ENCODE results near the gene GRIK2. TPM values are rescaled to one million over a fixed set of nuclear protein-coding genes. Genes with fewer than 3 reads are reported as not detected.

Gene GRIK2
- total RNA-seq, 1 experiment from 2014 or later: 6.6 TPM

DNA sequence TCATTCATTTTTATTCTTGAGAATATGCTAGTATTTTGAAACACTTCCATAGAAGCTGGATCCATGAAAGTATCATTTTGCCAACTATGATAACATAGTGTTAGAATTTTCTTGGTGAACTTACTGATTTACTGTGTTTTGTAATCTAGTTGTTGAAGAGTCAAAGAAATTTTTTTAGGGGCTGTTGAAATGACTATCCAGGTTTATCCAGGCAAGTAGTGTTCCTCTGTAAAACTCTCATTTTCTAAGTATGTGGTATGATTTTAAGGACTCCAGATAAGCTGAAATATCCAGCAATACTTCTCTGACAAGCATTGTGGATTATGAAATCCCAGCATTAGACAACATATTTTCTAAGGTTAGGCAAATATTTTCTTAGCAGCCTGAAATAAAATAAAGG lies 95.9 kb downstream of the GRIK2 start:
- CTCF ChIA-PET: no interaction called here
- intact Hi-C loops (cut with micrococcal nuclease; ENCODE audit: unreplicated experiment): no loop called here

DNA sequence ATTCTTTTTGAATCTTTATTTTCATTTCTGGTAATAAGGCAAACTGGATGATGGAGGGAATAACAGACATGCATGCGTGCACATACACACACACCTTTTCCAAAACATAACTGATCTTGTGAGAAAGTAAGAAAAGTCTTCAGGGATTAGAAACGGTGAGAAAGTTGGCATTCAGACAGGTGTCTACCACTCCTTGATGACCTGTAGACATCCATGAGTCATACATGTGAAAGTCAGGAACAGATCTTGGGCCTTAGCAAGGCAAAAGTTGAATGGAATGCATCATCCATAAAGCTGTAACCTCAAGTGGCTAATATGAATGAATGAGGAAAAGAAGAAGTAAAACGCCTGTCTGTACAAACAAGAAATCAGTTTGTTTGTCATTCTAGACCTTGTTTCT lies 97.3 kb downstream of the GRIK2 start:
- H3K36me3 ChIP-seq (ENCODE audit: control insufficient read depth, insufficient read depth, low read length): no peaks in the 10 kb centered on the region
- ChIA-PET POLR2A (no interaction called here), CTCF (no interaction called here)
- intact Hi-C loops (cut with micrococcal nuclease; ENCODE audit: unreplicated experiment): no loop called here
- no peaks in the 10 kb centered on the region; the same call in 1 of the 2 replicates for H3K4me1 ChIP-seq (ENCODE audit: control insufficient read depth, insufficient read depth, low read length)
- no peaks in the 10 kb centered on the region for H3K27me3 ChIP-seq (ENCODE audit: control insufficient read depth, insufficient read depth, low read length)
- ATAC-seq: no peak
- in situ Hi-C loops (cut with HindIII; ENCODE audit: low pct_unique_long_range_greater_than_20kb, low sequenced_read_pairs): no loop called here
- TF ChIP-seq, protein P1, sequence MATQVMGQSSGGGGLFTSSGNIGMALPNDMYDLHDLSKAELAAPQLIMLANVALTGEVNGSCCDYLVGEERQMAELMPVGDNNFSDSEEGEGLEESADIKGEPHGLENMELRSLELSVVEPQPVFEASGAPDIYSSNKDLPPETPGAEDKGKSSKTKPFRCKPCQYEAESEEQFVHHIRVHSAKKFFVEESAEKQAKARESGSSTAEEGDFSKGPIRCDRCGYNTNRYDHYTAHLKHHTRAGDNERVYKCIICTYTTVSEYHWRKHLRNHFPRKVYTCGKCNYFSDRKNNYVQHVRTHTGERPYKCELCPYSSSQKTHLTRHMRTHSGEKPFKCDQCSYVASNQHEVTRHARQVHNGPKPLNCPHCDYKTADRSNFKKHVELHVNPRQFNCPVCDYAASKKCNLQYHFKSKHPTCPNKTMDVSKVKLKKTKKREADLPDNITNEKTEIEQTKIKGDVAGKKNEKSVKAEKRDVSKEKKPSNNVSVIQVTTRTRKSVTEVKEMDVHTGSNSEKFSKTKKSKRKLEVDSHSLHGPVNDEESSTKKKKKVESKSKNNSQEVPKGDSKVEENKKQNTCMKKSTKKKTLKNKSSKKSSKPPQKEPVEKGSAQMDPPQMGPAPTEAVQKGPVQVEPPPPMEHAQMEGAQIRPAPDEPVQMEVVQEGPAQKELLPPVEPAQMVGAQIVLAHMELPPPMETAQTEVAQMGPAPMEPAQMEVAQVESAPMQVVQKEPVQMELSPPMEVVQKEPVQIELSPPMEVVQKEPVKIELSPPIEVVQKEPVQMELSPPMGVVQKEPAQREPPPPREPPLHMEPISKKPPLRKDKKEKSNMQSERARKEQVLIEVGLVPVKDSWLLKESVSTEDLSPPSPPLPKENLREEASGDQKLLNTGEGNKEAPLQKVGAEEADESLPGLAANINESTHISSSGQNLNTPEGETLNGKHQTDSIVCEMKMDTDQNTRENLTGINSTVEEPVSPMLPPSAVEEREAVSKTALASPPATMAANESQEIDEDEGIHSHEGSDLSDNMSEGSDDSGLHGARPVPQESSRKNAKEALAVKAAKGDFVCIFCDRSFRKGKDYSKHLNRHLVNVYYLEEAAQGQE (IDR thresholded peaks at IDR 0.05; ENCODE audit: insufficient read depth in 1 of 2, low read depth in 2 of 2, low read length in 1 of 2): no peak
- TF ChIP-seq TCF7L2 (IDR thresholded peaks at IDR 0.05; ENCODE audit: low read depth, low read length): no peak
- TF ChIP-seq SIN3A (IDR thresholded peaks at IDR 0.05; ENCODE audit: borderline replicate concordance, insufficient read depth, low read depth, low read length): no peak
- TF ChIP-seq, protein P2, sequence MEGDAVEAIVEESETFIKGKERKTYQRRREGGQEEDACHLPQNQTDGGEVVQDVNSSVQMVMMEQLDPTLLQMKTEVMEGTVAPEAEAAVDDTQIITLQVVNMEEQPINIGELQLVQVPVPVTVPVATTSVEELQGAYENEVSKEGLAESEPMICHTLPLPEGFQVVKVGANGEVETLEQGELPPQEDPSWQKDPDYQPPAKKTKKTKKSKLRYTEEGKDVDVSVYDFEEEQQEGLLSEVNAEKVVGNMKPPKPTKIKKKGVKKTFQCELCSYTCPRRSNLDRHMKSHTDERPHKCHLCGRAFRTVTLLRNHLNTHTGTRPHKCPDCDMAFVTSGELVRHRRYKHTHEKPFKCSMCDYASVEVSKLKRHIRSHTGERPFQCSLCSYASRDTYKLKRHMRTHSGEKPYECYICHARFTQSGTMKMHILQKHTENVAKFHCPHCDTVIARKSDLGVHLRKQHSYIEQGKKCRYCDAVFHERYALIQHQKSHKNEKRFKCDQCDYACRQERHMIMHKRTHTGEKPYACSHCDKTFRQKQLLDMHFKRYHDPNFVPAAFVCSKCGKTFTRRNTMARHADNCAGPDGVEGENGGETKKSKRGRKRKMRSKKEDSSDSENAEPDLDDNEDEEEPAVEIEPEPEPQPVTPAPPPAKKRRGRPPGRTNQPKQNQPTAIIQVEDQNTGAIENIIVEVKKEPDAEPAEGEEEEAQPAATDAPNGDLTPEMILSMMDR (IDR thresholded peaks at IDR 0.05): no peak
- no peak for TF ChIP-seq POLR2AphosphoS5 (IDR thresholded peaks at IDR 0.05; ENCODE audit: low read depth, low read length)
- no peak for DNase-seq (ENCODE audit: low read depth, low spot score)
- no peak overlapping the region for H3K27ac ChIP-seq (ENCODE audit: low read length)
- no peak overlapping the region for H3K4me3 ChIP-seq (ENCODE audit: low read depth in 2 of 2, low read length in 2 of 2)
- BruUV-seq (replicated peaks): no TSS peak
- H3K9me3 ChIP-seq (ENCODE audit: control insufficient read depth, insufficient read depth, low read depth, low read length): no peaks in the 10 kb centered on the region

More for the DNA sequence above, 95.9 kb downstream of the GRIK2 start:
- in situ Hi-C loops (cut with HindIII; ENCODE audit: low pct_unique_long_range_greater_than_20kb, low sequenced_read_pairs): no loop called here
- Histone ChIP-seq H3K27ac (ENCODE audit: low read length) (no peak overlapping the region), H3K36me3 (ENCODE audit: control insufficient read depth, insufficient read depth, low read length) (no peaks in the 10 kb centered on the region), H3K27me3 (ENCODE audit: control insufficient read depth, insufficient read depth, low read length) (no peaks in the 10 kb centered on the region), H3K4me3 (ENCODE audit: low read depth in 2 of 2, low read length in 2 of 2) (no peak overlapping the region), H3K4me1 (ENCODE audit: control insufficient read depth, insufficient read depth, low read length) (no peaks in the 10 kb centered on the region; the same call in 1 of the 2 replicates), H3K9me3 (ENCODE audit: control insufficient read depth, insufficient read depth, low read depth, low read length) (no peaks in the 10 kb centered on the region)
- DNase-seq (ENCODE audit: low read depth, low spot score) (no peak), ATAC-seq (no peak)
- TF ChIP-seq SIN3A (IDR thresholded peaks at IDR 0.05; ENCODE audit: borderline replicate concordance, insufficient read depth, low read depth, low read length): no peak
- TF ChIP-seq POLR2AphosphoS5 (IDR thresholded peaks at IDR 0.05; ENCODE audit: low read depth, low read length): no peak
- TF ChIP-seq, protein P2 (IDR thresholded peaks at IDR 0.05): no peak
- TF ChIP-seq, protein P1 (IDR thresholded peaks at IDR 0.05; ENCODE audit: insufficient read depth in 1 of 2, low read depth in 2 of 2, low read length in 1 of 2): no peak
- no peak for TF ChIP-seq TCF7L2 (IDR thresholded peaks at IDR 0.05; ENCODE audit: low read depth, low read length)
- POLR2A ChIA-PET: no interaction called here
- BruUV-seq (replicated peaks): no TSS peak
